Keratinocyte (primary cell): ENCODE results near the gene KATNB1. TPM values are rescaled to one million over a fixed set of nuclear protein-coding genes. Genes with fewer than 3 reads are reported as not detected.
"Not testable (repeated sequence)": the region's sequence is repeated elsewhere in the genome, so short reads cannot be mapped to it uniquely, and the experiment has no call there.

Experiments
- DNase-seq: peaks from one replicate; pipeline ENCODE4 v3.0.0-alpha.2; 2011; ENCODE audit warnings: low read depth, missing footprints, low spot score
- FAIRE-seq: peaks from 2 replicates; lab custom pipeline; 2011; peaks lifted over from hg19 to GRCh38; lab: Jason Lieb, UNC
- H2AFZ ChIP-seq: 2 replicates; pipeline ENCODE4 v1.6.0; 2012; ENCODE audit warnings: low read length, control low read depth, inconsistent platforms; ENCODE audit not compliant: control insufficient read depth
- H3K27ac ChIP-seq: 2 replicates; pipeline ENCODE4 v1.5.1; 2011; ENCODE audit warnings: low read length; ENCODE audit not compliant: control insufficient read depth, insufficient read depth
- H3K27me3 ChIP-seq: 3 replicates; pipeline ENCODE4 v1.6.0; 2011; ENCODE audit warnings: low read length; ENCODE audit not compliant: control insufficient read depth, insufficient read depth; ENCODE audit errors: extremely low read depth
- H3K36me3 ChIP-seq, 2 experiments: 2 replicates in 1 of 2; 3 replicates in 1 of 2; pipeline ENCODE4 v1.5.1; 2011; ENCODE audit warnings: low read length in 2 of 2, mild to moderate bottlenecking in 1 of 2; ENCODE audit not compliant: control insufficient read depth in 2 of 2, insufficient read depth in 2 of 2; ENCODE audit errors: extremely low read depth in 1 of 2
- H3K4me1 ChIP-seq: 3 replicates; pipeline ENCODE4 v1.5.1; 2011; ENCODE audit warnings: low read length; ENCODE audit not compliant: control insufficient read depth, insufficient read depth; ENCODE audit errors: extremely low read depth
- H3K4me2 ChIP-seq: 3 replicates; pipeline ENCODE4 v1.6.0; 2011; ENCODE audit warnings: low read depth, low read length; ENCODE audit not compliant: control insufficient read depth, insufficient read depth; ENCODE audit errors: extremely low read depth
- H3K4me3 ChIP-seq, 3 experiments: fragments of 200-600 bp in 1 of 3; sonication (generic) in 1 of 3; 2 replicates in 2 of 3; 3 replicates in 1 of 3; pipeline ENCODE4 v1.5.1; 2011 to 2016; ENCODE audit warnings: low read length in 3 of 3, mild to moderate bottlenecking in 3 of 3, control low read depth in 2 of 3, inconsistent platforms in 1 of 3, low read depth in 1 of 3, mixed read lengths in 1 of 3, mixed run types in 1 of 3, moderate library complexity in 1 of 3; ENCODE audit not compliant: control insufficient read depth in 2 of 3, insufficient read depth in 2 of 3; ENCODE audit errors: extremely low read depth in 1 of 3
- H3K79me2 ChIP-seq: 2 replicates; pipeline ENCODE4 v1.6.0; 2012; ENCODE audit warnings: low read length; ENCODE audit not compliant: control insufficient read depth, insufficient read depth
- H3K9ac ChIP-seq: 3 replicates; pipeline ENCODE4 v1.6.0; 2011; ENCODE audit warnings: low read length; ENCODE audit not compliant: control insufficient read depth, insufficient read depth; ENCODE audit errors: extremely low read depth
- H3K9me1 ChIP-seq: 3 replicates; pipeline ENCODE4 v1.6.0; 2011; ENCODE audit warnings: low read length; ENCODE audit not compliant: control insufficient read depth, insufficient read depth; ENCODE audit errors: extremely low read depth
- H3K9me3 ChIP-seq: 2 replicates; pipeline ENCODE4 v1.5.1; 2012; ENCODE audit warnings: low read depth, low read length; ENCODE audit not compliant: control insufficient read depth
- H4K20me1 ChIP-seq: 3 replicates; pipeline ENCODE4 v1.6.0; 2011; ENCODE audit warnings: low read length; ENCODE audit not compliant: control insufficient read depth, insufficient read depth; ENCODE audit errors: extremely low read depth
- EZH2 ChIP-seq: IDR thresholded peaks from one replicate; pipeline ENCODE4 v1.6.1; 2012; ENCODE audit warnings: inconsistent platforms, mild to moderate bottlenecking, low read length, moderate library complexity
- dilution Hi-C: fragments of 300-500 bp; cut with MboI; formaldehyde crosslinking; loops from one replicate; pipeline ENCODE4 v1.7.0; 2020; ENCODE audit warnings: low sequenced_read_pairs; ENCODE audit not compliant: extremely low pct_ligation_motif_present
- polyA plus RNA-seq, 5 experiments: library from polyadenylated mRNA; depleted of rRNA in 3 of 5; stranded (reverse) in 3 of 5; stranded (forward) in 1 of 5; unstranded in 1 of 5; fragments of >200 nt; gene quantifications; 1 replicate in 1 of 5; 2 replicates in 3 of 5; 3 replicates in 1 of 5; pipeline versions ENCODE4 v1.2.1 to v1.2.3, GENCODE V29; 2011 to 2012; ENCODE audit warnings: missing spikeins in 2 of 5, low read depth in 1 of 5, low replicate concordance in 1 of 5
- TF ChIP-seq, protein P1 (sequence below), 3 experiments: IDR thresholded peaks in 1 of 3; conservative IDR thresholded peaks in 1 of 3; optimal IDR thresholded peaks in 1 of 3; 2 replicates in 2 of 3; 3 replicates in 1 of 3; pipeline versions ENCODE3 to v1.5.1; 2011; ENCODE audit warnings: low read length in 3 of 3, mild to moderate bottlenecking in 3 of 3, moderate library complexity in 2 of 3, control low read depth in 1 of 3, inconsistent platforms in 1 of 3; ENCODE audit not compliant: insufficient read depth in 2 of 3; ENCODE audit errors: extremely low read depth in 1 of 3

The KATNB1 gene
- polyA plus RNA-seq, 1 donor (not counting 4 experiments of a cell fraction or from before 2014, with no cell fraction given): 18.9 TPM

- H4K20me1 ChIP-seq: peaks cover 3% of the 10 kb centered on the region
- no peak overlapping the region for H3K4me2 ChIP-seq
- H2AFZ ChIP-seq: no peak overlapping the region
- FAIRE-seq (no peak), DNase-seq (no peak)
- H3K9ac ChIP-seq: no peak overlapping the region
- peaks cover 0 to 9% of the 10 kb centered on the region in 2 experiments for H3K36me3 ChIP-seq
- dilution Hi-C loops: no loop called here
- H3K4me1 ChIP-seq: peaks cover 19% of the 10 kb centered on the region
- no peak overlapping the region for H3K27ac ChIP-seq
- TF ChIP-seq, protein P1, sequence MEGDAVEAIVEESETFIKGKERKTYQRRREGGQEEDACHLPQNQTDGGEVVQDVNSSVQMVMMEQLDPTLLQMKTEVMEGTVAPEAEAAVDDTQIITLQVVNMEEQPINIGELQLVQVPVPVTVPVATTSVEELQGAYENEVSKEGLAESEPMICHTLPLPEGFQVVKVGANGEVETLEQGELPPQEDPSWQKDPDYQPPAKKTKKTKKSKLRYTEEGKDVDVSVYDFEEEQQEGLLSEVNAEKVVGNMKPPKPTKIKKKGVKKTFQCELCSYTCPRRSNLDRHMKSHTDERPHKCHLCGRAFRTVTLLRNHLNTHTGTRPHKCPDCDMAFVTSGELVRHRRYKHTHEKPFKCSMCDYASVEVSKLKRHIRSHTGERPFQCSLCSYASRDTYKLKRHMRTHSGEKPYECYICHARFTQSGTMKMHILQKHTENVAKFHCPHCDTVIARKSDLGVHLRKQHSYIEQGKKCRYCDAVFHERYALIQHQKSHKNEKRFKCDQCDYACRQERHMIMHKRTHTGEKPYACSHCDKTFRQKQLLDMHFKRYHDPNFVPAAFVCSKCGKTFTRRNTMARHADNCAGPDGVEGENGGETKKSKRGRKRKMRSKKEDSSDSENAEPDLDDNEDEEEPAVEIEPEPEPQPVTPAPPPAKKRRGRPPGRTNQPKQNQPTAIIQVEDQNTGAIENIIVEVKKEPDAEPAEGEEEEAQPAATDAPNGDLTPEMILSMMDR (optimal IDR thresholded peaks at IDR 0.05 in 1 of 3, IDR thresholded peaks at IDR 0.05 in 1 of 3, conservative IDR thresholded peaks at IDR 0.05 in 1 of 3; ENCODE audit: extremely low read depth in 1 of 3, insufficient read depth in 2 of 3, low read length in 3 of 3): no peak
- TF ChIP-seq EZH2: no peak
- no peak overlapping the region for H3K4me3 ChIP-seq
- H3K79me2 ChIP-seq: no peaks in the 10 kb centered on the region
- H3K9me3 ChIP-seq: no peaks in the 10 kb centered on the region
- peaks cover 3% of the 10 kb centered on the region for H3K9me1 ChIP-seq
- H3K27me3 ChIP-seq: no peaks in the 10 kb centered on the region
These were observed 10.2 kb downstream of the KATNB1 start for GRCh38 chr16:57745768-57746167.

DNA sequence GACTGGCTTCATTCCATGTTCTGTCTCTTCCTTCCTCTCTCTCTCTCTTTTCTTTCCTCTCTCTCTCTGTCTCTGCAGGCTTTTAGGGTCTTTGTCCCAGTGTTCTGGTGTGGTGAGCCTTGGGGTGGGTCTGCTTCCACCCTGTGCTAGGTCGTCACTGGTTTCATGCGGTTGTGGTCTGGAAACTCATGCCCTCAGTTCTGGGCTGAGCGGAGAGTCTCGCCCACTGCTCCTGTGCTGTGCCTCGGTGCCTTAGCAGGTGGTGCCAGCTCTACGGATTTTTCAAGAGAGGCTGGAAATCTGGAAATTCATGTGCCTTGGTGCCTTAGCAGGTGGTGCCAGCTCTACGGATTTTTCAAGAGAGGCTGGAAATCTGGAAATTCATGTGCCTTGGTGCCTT lies 10.7 kb downstream of the KATNB1 start:
- H3K27me3 ChIP-seq, H3K9me1 ChIP-seq, H3K9ac ChIP-seq, H3K27ac ChIP-seq, H3K4me2 ChIP-seq, H4K20me1 ChIP-seq, DNase-seq, H3K9me3 ChIP-seq, H3K4me3 ChIP-seq, H2AFZ ChIP-seq, H3K79me2 ChIP-seq, FAIRE-seq, dilution Hi-C loops: not testable (repeated sequence)
- Histone ChIP-seq H3K36me3 (peaks cover 0 to 13% of the 10 kb centered on the region in 2 experiments), H3K4me1 (peaks cover 14% of the 10 kb centered on the region)

- no peak for TF ChIP-seq EZH2
- TF ChIP-seq, protein P1 (optimal IDR thresholded peaks at IDR 0.05 in 1 of 3, IDR thresholded peaks at IDR 0.05 in 1 of 3, conservative IDR thresholded peaks at IDR 0.05 in 1 of 3; ENCODE audit: extremely low read depth in 1 of 3, insufficient read depth in 2 of 3, low read length in 3 of 3): no peak
- H3K9me1 ChIP-seq: peaks cover 2% of the 10 kb centered on the region
- peaks cover 0 to 13% of the 10 kb centered on the region in 2 experiments for H3K36me3 ChIP-seq
- no peak overlapping the region for H3K4me2 ChIP-seq
- no peak overlapping the region for H2AFZ ChIP-seq
- peaks cover 7% of the 10 kb centered on the region for H3K4me1 ChIP-seq
- H3K9ac ChIP-seq: no peak overlapping the region
- DNase-seq (no peak), FAIRE-seq (no peak)
- dilution Hi-C loops: no loop called here
- H3K9me3 ChIP-seq: no peaks in the 10 kb centered on the region
- no peak overlapping the region for H3K4me3 ChIP-seq
- no peaks in the 10 kb centered on the region for H3K79me2 ChIP-seq
- no peaks in the 10 kb centered on the region for H3K27me3 ChIP-seq
- H3K27ac ChIP-seq: no peak overlapping the region
- H4K20me1 ChIP-seq: peaks cover 3% of the 10 kb centered on the region
These were observed 11.5 kb downstream of the KATNB1 start for GRCh38 chr16:57747091-57747490.
